CD4-positive, alpha-beta T cell treated with Interferon alpha-2 for 1 hour (primary cell): ENCODE data around the gene TP53AIP1.
A peak's percentile ranks its signal among the peaks of the same experiment; 100 is the strongest.

Source experiments
- DNase-seq, 2 donors: peaks; one replicate each; pipeline ENCODE4 v3.0.0-alpha.2; 2020 to 2022

Gene TP53AIP1

DNA sequence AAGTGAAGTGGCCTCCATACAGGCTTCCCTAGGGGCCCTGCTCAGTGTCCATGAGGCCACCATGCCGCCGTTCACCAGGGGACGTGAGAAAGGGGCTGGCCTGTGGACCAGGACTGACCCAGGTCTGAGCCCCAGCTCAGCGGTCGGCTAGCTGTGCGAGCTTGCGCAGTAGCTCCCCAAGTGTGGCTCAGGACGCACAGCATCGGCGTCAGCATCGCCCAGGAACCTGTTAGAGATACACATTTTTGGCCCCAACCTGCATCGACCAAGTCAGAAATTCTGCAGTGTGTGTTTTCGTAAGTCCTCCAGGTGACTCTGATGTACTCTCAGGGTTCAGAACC is 429 bp downstream of the TP53AIP1 start:
- no peak for DNase-seq

- DNase-seq: no peak
Measured at GRCh38 chr11:128941573-128942271, 949 bp downstream of the TP53AIP1 start.

GRCh38 chr11:128941110-128941509 is 1.6 kb downstream of the TP53AIP1 start:
- DNase-seq: no peak

DNA sequence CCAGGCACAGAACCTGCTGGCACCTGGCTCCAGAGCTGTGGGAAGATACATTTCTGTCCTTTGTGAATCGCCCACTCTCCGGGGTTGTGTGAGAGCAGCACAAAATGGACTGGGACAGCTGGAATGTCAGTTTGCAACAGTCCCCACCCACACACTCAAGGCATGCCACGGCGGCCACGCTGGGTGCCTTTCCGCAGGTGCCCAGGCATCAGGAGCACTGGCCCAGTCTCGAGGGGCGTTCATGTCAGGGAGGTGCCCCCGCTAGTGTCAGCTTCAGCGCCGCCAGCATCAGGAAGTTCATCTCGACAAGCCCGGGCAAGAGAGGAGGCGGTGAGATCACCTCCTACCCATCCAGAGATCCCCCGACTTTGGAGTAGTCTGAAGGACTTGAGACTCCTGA is 2.1 kb downstream of the TP53AIP1 start:
- no peak for DNase-seq

DNA sequence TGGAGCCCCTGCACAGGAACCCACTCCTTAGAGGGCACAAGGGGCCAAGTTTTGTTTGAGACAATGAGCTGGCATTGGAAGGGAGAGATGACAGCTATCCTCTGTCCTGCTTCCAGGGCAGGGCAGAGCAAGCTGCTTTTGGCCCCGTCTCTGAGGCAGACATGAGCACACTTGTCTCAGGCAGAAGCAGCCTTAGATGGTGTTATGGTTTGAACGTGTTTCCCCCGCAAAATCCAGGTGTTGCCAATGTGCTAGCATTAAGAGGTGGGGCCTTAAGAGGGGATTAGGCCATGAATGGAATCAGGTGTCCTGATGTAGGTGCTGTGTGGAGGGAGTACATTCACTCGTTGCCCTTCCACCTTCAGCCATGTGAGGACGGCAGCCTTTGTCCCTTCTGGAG is 2.5 kb downstream of the TP53AIP1 start:
- DNase-seq: no peak

GRCh38 chr11:128939591-128939990 is 3.1 kb downstream of the TP53AIP1 start:
- DNase-seq: no peak

- no peak for DNase-seq
Measured at GRCh38 chr11:128938156-128938885, 4.3 kb downstream of the TP53AIP1 start.

DNA sequence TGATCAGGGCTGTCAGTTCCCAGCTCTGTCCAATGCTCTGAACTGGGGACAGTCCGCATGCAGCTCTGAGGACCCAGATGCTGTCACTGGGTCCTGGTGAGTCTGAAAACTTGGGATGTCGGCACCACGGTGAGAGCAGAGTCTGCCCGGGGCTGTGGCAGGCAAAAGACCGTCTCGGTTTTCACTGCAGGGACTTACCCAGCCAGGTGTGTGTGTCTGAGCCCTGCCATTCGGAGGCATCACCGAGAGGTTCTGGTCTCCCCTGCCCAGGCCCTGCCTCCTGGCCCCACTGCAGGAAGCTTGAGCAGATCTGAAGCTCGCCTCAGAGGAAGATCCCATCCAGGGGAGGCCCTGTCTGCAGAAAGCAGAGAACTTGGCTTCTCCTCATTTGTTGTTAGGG is 5.2 kb downstream of the TP53AIP1 start:
- DNase-seq: no peak

- no peak for DNase-seq
Measured at GRCh38 chr11:128936606-128937251, 5.9 kb downstream of the TP53AIP1 start.

- no peak for DNase-seq
Measured at GRCh38 chr11:128934926-128935325, 7.7 kb downstream of the TP53AIP1 start.

GRCh38 chr11:128934351-128934750 is 8.3 kb downstream of the TP53AIP1 start:
- DNase-seq: no peak

DNA sequence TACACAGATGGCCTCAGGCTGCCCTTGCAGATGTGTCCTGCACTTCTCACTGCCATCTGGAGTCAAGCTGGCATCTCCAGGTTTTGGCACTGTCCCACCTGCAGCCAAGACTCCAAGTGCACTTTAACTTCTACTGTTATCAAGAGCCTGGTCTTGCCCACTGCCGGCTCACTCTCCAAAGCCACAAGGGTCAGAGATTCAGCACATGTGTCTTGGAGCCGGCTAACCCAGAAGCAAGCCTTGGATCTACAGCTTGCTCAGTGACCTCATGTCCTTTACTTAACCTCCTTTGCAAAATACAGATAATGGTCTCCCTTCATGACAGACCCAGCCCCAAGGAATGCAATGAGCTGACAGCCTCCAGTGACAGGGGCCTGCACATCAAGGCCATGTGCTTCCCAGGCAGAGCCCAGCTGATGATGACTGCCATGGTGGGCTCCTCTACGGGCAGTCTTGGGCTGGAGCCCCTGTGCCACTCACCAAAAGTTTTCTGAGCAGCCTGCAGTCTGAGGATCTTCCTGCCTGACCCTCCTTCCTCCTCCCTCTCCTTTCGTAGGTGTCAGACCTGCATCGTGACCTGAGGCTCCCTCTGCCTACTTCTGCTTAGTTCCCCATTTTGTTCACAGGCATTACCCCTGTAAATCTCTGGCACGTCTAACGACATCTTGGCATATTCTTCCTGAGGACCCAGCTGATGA is 9.0 kb downstream of the TP53AIP1 start:
- DNase-seq: no peak

DNA sequence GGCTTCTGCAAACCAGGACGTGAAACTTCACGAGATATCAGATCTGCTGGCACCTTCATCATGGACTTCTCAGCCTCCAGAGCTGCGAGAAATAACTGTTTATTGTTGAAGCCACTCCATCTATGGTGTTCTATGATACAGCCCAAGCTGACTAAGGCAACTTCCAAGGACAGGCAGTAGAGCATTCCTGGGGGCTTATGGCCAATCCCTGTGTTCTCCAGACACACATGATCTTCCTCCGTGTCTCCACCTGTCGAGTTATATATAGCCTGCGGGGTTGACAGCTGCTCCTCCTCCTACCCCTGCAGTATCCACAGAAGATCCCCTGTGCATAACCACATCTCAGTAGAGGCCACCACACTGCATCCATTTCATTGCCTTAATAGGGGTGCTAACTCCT is 11.0 kb downstream of the TP53AIP1 start:
- no peak for DNase-seq

GRCh38 chr11:128931066-128931465 is 11.6 kb downstream of the TP53AIP1 start:
- no peak for DNase-seq

- no peak for DNase-seq
Measured at GRCh38 chr11:128929991-128930390, 12.7 kb downstream of the TP53AIP1 start.

DNA sequence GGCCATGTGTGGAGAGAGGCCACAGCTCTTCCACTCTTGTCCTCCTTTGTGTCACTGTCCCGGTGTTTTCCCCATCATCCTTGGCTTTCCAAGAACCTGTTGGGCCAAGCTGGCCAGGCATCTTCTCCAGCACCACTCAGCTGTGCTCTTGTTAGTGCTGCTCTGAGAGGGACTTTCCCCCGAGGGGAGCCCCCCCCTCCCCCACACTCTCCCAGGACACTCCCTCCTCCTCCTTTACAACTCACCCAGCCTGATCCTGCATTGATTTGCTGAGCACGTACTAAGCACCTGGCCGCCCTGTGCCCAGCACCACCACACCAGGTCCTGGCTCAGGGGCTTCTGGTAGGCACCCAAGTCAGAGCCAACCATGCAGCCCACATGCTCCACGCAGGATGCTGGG is 13.2 kb downstream of the TP53AIP1 start:
- DNase-seq: no peak

- peak; percentile 23 to 29 for DNase-seq
Measured at GRCh38 chr11:128928400-128928799, 14.3 kb downstream of the TP53AIP1 start.

GRCh38 chr11:128927683-128928336 is 14.9 kb downstream of the TP53AIP1 start:
- DNase-seq: no peak

DNA sequence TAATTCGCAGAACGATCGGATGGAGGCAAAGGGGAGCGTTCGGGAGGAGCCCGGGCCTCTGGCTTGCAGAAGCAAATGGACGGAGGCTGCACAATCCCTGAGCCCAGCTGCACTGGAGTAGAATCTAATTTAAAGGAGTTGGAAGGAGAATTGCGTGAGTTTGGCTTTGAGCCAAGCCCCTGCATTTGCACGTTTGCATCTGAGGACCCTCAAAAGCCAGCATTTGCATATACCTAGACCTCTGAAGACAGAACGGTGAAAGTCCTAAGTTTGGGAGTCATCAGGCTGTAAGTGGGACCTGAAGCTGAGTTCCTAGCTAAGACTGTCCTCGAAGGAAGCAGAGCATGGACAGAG is 15.6 kb downstream of the TP53AIP1 start:
- DNase-seq: no peak

GRCh38 chr11:128926437-128927107 is 16.1 kb downstream of the TP53AIP1 start:
- no peak for DNase-seq

GRCh38 chr11:128926000-128926399 is 16.7 kb downstream of the TP53AIP1 start:
- DNase-seq: no peak

DNA sequence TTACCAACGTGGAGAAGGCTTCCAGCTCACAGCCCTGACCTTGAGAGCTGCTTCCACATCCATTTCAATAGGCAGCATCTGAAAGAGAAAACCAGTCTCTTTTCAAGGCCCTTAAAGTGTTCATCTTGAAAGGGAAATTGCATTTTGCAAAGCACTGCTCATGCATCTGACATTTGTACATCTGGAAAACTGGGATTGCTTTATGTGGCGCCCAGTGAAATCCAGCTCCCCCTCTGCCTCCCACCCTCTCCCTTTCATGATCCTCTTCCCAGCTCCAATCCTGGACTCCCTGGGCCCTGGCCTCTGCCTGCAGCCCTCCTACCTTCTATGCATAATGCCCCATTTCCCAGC is 17.4 kb downstream of the TP53AIP1 start:
- DNase-seq: no peak
